Transverse colon (tissue), 4 donors: ENCODE measurements around the gene MAST2. TPM values are rescaled to one million over a fixed set of nuclear protein-coding genes. Genes with fewer than 3 reads are reported as not detected.

Source experiments
- DNase-seq: peaks from one replicate; pipeline ENCODE4 v3.0.0-alpha.2; 2019
- H3K27ac ChIP-seq, 4 donors: fragments of 200-600 bp; sonication (generic); 2 replicates each; pipeline ENCODE4 v1.5.1; 2016 to 2018; ENCODE audit warnings: inconsistent platforms in 4 of 4
- H3K27me3 ChIP-seq: fragments of 200-600 bp; sonication (generic); 2 replicates; pipeline ENCODE4 v1.5.1; 2017; ENCODE audit warnings: inconsistent platforms
- H3K36me3 ChIP-seq, 4 donors: fragments of 200-600 bp; sonication (generic); 2 replicates each; pipeline ENCODE4 v1.5.1; 2017 to 2019; ENCODE audit warnings: inconsistent platforms in 4 of 4
- H3K4me1 ChIP-seq, 4 donors: fragments of 200-600 bp; sonication (generic); 2 replicates each; pipeline ENCODE4 v1.5.1; 2017 to 2020; ENCODE audit warnings: inconsistent platforms in 4 of 4
- H3K4me3 ChIP-seq, 4 donors: fragments of 200-600 bp; sonication (generic); 1 replicate in 1 of 4; 2 replicates in 3 of 4; pipeline versions ENCODE4 v1.5.1 to v1.6.1; 2017 to 2019; ENCODE audit warnings: inconsistent platforms in 4 of 4
- H3K9me3 ChIP-seq, 2 donors: fragments of 200-600 bp; sonication (generic); 2 replicates each; pipeline ENCODE4 v1.5.1; 2017 to 2019; ENCODE audit warnings: inconsistent platforms in 2 of 2
- EP300 ChIP-seq: sonication (generic); formaldehyde crosslinking; IDR thresholded peaks from one replicate; pipeline ENCODE4 v1.6.1; 2017; ENCODE audit warnings: antibody characterized with exemption, low read depth
- POLR2A ChIP-seq: fragments of 450-650 bp; IDR thresholded peaks from one replicate; pipeline ENCODE4 v1.6.1; 2016; ENCODE audit warnings: antibody characterized with exemption, mild to moderate bottlenecking, moderate library complexity
- POLR2AphosphoS5 ChIP-seq, 3 donors: sonication (generic); formaldehyde crosslinking; IDR thresholded peaks; one replicate each; pipeline ENCODE4 v1.6.1; 2016; ENCODE audit warnings: antibody characterized with exemption in 3 of 3
- WGBS, 2 donors: methylation state at CpG; one replicate each; pipeline ENCODE4 v1.1.5; 2018; ENCODE audit warnings: low coverage in 1 of 2; 5-methylcytosine and 5-hydroxymethylcytosine counted together
- in situ Hi-C, 4 donors: fragments of 200-750 bp; cut with MboI; loops; one replicate each; pipeline versions ENCODE4 v1.15.0 to v1.15.1; 2017; ENCODE audit warnings: low sequenced_read_pairs in 3 of 4, low pct_ligation_motif_present in 1 of 4, low pct_unique_long_range_greater_than_20kb in 1 of 4
- intact Hi-C: fragments of 100-400 bp; cut with DNase I; formaldehyde crosslinking; loops from one replicate; pipeline ENCODE4 v1.15.1; 2023; ENCODE audit warnings: low total_unique reads
- total RNA-seq, 4 donors: library from RNA; depleted of rRNA; stranded (reverse); fragments of >200 nt; gene quantifications; one replicate each; pipeline ENCODE4 v1.1.0, GENCODE V29; 2016
- TF ChIP-seq, protein P1 (sequence below), 5 experiments: fragments of 200-600 bp in 3 of 5; fragments of 450-650 bp in 2 of 5; sonication (generic) in 3 of 5; IDR thresholded peaks; 1 replicate in 2 of 5; 2 replicates in 3 of 5; pipeline ENCODE4 v1.5.1; 2016 to 2017; ENCODE audit warnings: antibody characterized with exemption in 5 of 5, inconsistent platforms in 3 of 5, mild to moderate bottlenecking in 2 of 5, moderate library complexity in 1 of 5

Gene MAST2
- total RNA-seq, 4 donors from 2014 or later = 160 to 313 (median 161) TPM

GRCh38 chr1:46013581-46013980 lies 210.2 kb downstream of the MAST2 start:
- H3K27ac ChIP-seq = no peak overlapping the region
- WGBS, 2 donors = 85 to 98% methylated on average over 3 of the region's 3 CpGs
- DNase-seq = no peak
- TF ChIP-seq, protein P1, sequence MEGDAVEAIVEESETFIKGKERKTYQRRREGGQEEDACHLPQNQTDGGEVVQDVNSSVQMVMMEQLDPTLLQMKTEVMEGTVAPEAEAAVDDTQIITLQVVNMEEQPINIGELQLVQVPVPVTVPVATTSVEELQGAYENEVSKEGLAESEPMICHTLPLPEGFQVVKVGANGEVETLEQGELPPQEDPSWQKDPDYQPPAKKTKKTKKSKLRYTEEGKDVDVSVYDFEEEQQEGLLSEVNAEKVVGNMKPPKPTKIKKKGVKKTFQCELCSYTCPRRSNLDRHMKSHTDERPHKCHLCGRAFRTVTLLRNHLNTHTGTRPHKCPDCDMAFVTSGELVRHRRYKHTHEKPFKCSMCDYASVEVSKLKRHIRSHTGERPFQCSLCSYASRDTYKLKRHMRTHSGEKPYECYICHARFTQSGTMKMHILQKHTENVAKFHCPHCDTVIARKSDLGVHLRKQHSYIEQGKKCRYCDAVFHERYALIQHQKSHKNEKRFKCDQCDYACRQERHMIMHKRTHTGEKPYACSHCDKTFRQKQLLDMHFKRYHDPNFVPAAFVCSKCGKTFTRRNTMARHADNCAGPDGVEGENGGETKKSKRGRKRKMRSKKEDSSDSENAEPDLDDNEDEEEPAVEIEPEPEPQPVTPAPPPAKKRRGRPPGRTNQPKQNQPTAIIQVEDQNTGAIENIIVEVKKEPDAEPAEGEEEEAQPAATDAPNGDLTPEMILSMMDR (IDR thresholded peaks at IDR 0.05) = no peak
- TF ChIP-seq POLR2A = no peak
- no peak for TF ChIP-seq POLR2AphosphoS5 (IDR thresholded peaks at IDR 0.05)
- TF ChIP-seq EP300 = no peak
- in situ Hi-C loops (no loop called here), intact Hi-C loops (no loop called here)
- no peaks in the 10 kb centered on the region for H3K4me1 ChIP-seq
- no peak overlapping the region for H3K4me3 ChIP-seq
- peaks cover 0 to 32% (median 11%) of the 10 kb centered on the region in 4 donors for H3K36me3 ChIP-seq
- no peaks in the 10 kb centered on the region for H3K9me3 ChIP-seq
- no peaks in the 10 kb centered on the region for H3K27me3 ChIP-seq

- Histone ChIP-seq H3K27me3 (no peaks in the 10 kb centered on the region), H3K36me3 (peaks cover 0 to 17% (median 6%) of the 10 kb centered on the region in 4 donors), H3K9me3 (no peaks in the 10 kb centered on the region), H3K4me3 (no peak overlapping the region), H3K27ac (no peak overlapping the region), H3K4me1 (no peaks in the 10 kb centered on the region)
- WGBS, 2 donors = 85 to 91% methylated on average over 5 to 6 of the region's 6 CpGs
- TF ChIP-seq POLR2A (no peak), EP300 (no peak), POLR2AphosphoS5 (IDR thresholded peaks at IDR 0.05) (no peak)
- TF ChIP-seq, protein P1 (IDR thresholded peaks at IDR 0.05) = no peak
- in situ Hi-C loops (no loop called here), intact Hi-C loops (no loop called here)
- DNase-seq = no peak
These were observed 214.6 kb downstream of the MAST2 start for GRCh38 chr1:46017876-46018503.

DNA sequence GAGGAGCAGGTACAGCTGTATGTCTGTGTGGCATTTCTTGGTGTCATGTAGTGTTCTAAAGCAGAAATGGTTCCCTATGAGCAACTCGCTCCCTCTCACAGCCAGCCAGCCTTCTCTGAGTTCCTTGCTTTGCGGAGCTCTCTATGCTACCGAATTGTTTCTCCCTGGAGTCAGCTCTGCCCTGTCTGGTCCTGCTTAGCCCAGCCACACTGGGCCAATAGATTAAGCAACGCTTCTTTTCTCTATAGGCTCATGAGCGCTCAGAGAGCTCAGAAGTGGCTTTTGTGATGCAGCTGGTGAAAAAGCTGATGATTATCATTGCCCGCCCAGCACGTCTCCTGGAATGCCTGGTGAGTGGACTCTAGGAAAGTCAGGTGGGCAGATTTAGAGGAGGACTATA lies 215.9 kb downstream of the MAST2 start:
- no peak for TF ChIP-seq POLR2A
- TF ChIP-seq POLR2AphosphoS5 (IDR thresholded peaks at IDR 0.05) = no peak
- TF ChIP-seq EP300 = no peak
- TF ChIP-seq, protein P1 (IDR thresholded peaks at IDR 0.05) = no peak
- no peak overlapping the region for H3K4me3 ChIP-seq
- peaks cover 0 to 22% (median 11%) of the 10 kb centered on the region in 4 donors for H3K36me3 ChIP-seq
- H3K27me3 ChIP-seq = no peaks in the 10 kb centered on the region
- in situ Hi-C loops = no loop called here
- no peaks in the 10 kb centered on the region for H3K4me1 ChIP-seq
- intact Hi-C loops = no loop called here
- H3K27ac ChIP-seq = no peak overlapping the region
- 98 to 100% methylated on average over 2 to 7 of the region's 7 CpGs for WGBS, 2 donors
- no peak for DNase-seq
- no peaks in the 10 kb centered on the region for H3K9me3 ChIP-seq

- in situ Hi-C loops = no loop called here
- H3K36me3 ChIP-seq = peaks cover 0 to 26% (median 11%) of the 10 kb centered on the region in 4 donors
- H3K27me3 ChIP-seq = no peaks in the 10 kb centered on the region
- 75% methylated on average over 4 of the region's 4 CpGs; no CpG with 5 or more reads in 1 of the 2 donors for WGBS, 2 donors
- H3K9me3 ChIP-seq = no peaks in the 10 kb centered on the region
- H3K4me1 ChIP-seq = no peaks in the 10 kb centered on the region
- H3K4me3 ChIP-seq = no peak overlapping the region
- intact Hi-C loops = no loop called here
- DNase-seq = no peak
- no peak overlapping the region for H3K27ac ChIP-seq
- TF ChIP-seq POLR2AphosphoS5 (IDR thresholded peaks at IDR 0.05) (no peak), POLR2A (no peak), EP300 (no peak)
- TF ChIP-seq, protein P1 (IDR thresholded peaks at IDR 0.05) = no peak
These were observed 216.6 kb downstream of the MAST2 start for GRCh38 chr1:46020010-46020409.
